Omental fat pad (tissue), 4 donors: ENCODE measurements around the gene MACROH2A2. TPM values are rescaled to one million over a fixed set of nuclear protein-coding genes. Genes with fewer than 3 reads are reported as not detected.
"Not testable (repeated sequence)": the region's sequence is repeated elsewhere in the genome, so short reads cannot be mapped to it uniquely, and the experiment has no call there.

Experiments used
- ATAC-seq: fragments of 150-250 bp; one replicate; pipeline ENCODE4 v1.9.1; 2016; ENCODE audit warnings: mild to moderate bottlenecking, moderate library complexity; ENCODE audit not compliant: low FRiP score
- DNase-seq: peaks from one replicate; pipeline ENCODE4 v3.0.0-alpha.2; 2019; ENCODE audit warnings: low spot score
- total RNA-seq, 4 donors: library from RNA; depleted of rRNA; stranded (reverse); fragments of >200 nt; gene quantifications; one replicate each; pipeline ENCODE4 v1.1.0, GENCODE V29; 2016
- TF ChIP-seq, protein P1 (sequence below), 3 donors: fragments of 450-650 bp; IDR thresholded peaks; one replicate each; pipeline ENCODE4 v1.5.1; 2016 to 2017; ENCODE audit warnings: antibody characterized with exemption in 3 of 3, mild to moderate bottlenecking in 3 of 3, moderate library complexity in 2 of 3

MACROH2A2 gene
- total RNA-seq, 4 donors from 2014 or later: 4.1 to 6.0 (median 5.2) TPM

DNA sequence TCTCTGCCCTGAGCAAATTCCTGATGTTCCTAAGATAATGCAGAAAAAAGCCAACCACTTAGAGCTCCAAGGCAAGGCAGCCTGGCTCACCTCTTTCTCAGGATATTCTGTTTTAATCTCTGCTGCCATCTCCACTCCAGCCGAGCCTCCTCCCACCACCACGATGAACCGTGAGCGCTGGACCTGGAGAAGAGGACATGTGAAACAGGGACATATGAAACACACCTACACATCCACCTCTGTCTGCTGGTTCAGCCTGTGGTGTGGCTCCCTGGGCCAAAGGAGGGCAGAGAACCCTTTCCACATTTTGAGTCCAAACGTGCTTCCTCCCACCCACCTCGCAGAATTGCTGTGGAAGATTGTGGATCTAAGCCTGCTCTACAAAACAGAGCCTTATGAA is 67.8 kb downstream of the MACROH2A2 start:
- TF ChIP-seq, protein P1, sequence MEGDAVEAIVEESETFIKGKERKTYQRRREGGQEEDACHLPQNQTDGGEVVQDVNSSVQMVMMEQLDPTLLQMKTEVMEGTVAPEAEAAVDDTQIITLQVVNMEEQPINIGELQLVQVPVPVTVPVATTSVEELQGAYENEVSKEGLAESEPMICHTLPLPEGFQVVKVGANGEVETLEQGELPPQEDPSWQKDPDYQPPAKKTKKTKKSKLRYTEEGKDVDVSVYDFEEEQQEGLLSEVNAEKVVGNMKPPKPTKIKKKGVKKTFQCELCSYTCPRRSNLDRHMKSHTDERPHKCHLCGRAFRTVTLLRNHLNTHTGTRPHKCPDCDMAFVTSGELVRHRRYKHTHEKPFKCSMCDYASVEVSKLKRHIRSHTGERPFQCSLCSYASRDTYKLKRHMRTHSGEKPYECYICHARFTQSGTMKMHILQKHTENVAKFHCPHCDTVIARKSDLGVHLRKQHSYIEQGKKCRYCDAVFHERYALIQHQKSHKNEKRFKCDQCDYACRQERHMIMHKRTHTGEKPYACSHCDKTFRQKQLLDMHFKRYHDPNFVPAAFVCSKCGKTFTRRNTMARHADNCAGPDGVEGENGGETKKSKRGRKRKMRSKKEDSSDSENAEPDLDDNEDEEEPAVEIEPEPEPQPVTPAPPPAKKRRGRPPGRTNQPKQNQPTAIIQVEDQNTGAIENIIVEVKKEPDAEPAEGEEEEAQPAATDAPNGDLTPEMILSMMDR (IDR thresholded peaks at IDR 0.05): no peak
- ATAC-seq (no peak), DNase-seq (no peak)

DNA sequence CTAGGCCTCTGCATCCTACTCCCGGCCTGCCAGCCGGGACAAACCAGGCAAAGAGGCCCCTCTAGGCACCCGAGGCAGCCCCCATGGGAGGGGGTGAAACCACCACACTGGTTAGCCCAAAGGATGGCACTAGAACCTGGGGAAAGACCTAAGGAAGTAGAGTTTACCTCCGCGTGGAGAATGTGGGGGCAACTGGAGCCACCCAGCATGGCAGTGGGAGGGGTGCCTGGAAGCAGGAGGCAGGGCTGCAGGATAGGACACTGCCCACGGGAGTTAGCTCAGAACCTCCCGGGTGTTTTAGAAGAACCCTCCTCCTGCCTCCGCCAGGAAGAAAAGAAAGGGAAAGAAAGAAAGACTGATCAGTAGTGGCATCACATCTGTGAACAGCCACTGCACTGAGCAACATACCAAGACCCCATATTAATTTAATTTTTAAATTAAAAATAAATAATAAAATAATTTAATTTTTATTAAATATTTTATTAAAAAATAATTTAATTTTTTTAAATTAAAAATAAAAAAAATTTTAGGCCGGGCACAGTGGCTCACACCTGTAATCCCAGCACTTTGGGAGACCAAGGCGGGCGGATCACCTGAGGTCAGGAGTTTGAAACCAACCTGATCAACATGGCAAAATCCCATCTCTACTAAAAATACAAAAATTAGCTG is 68.8 kb downstream of the MACROH2A2 start:
- no peak for DNase-seq
- ATAC-seq: no peak
- TF ChIP-seq, protein P1 (IDR thresholded peaks at IDR 0.05): no peak

DNA sequence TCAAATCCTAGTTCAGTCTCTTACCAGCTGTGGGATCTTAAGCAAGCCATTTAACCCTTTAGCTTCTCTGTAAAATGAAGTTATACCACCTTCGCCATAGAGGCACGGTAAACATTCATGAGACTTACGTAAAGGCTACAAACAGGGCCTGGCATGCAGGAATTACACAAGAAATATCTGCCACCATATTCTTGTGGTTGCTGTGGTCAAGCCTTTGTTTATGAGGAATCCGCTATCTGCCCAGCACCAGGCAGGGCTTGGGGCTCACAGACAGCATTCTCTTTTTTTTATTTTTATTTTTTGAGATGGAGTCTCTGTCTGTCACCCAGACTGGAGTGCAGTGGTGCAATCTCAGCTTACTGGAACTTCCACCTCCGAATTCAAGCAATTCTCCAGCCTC is 70.1 kb downstream of the MACROH2A2 start:
- ATAC-seq (no peak), DNase-seq (no peak)
- TF ChIP-seq, protein P1 (IDR thresholded peaks at IDR 0.05): no peak

DNA sequence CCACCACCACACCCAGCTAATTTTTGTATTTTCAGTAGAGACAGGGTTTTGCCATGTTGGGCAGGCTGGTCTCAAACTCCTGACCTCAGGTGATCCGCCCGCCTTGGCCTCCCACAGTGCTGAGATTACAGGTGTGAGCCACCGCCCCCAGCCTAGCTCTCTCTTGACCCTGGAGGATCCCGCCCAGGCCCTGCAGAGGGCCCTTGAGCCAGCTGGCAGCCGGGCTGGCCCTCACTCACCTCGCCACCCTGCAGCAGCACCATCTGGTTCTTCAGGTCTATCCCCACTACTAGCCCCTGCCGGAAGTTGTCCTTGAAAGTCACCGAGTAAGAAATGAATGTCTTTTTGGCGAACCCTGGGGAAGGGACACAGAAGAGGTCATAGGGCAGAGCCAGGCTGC is 70.5 kb downstream of the MACROH2A2 start:
- not testable (repeated sequence) for DNase-seq, ATAC-seq

DNA sequence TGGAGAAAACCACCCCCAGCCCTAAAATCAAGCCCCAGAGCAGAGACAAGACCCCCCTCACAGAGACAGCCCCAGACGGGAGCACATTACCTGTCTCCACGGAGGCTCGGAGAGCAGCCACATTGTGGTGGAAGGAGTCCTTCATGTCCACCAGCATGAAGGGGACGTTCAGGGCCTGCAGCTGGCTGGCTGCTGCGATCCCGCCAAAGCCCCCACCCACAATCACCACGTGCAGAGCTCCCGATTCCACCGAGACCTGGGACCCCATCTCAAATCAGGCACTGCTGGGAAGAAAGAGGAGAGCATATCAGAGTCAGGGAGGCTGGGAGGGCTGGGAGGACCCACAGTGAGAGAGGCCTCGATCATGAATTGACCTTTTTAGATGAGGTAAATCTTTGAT is 71.2 kb downstream of the MACROH2A2 start:
- ATAC-seq (no peak), DNase-seq (no peak)
- TF ChIP-seq, protein P1 (IDR thresholded peaks at IDR 0.05): no peak

DNA sequence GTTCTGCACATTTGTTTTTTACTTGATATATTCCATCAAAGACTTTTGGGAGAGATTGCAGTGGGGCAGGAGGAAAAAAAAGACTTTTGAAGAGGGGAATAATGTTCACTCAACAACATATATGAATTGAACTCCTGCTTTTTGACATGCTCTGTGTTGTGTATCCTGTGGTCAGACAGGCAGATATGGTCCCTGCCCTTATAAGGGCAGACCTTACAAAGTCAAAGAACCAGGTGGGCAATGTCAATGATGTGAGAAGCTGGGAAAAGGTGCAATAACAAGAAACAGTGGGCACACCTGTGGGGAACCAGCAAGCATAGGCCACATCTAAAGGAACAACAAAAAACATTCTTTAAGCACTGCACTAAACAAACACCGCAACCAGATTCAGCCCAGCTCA is 71.8 kb downstream of the MACROH2A2 start:
- ATAC-seq: no peak
- TF ChIP-seq, protein P1 (IDR thresholded peaks at IDR 0.05): no peak
- DNase-seq: no peak

DNA sequence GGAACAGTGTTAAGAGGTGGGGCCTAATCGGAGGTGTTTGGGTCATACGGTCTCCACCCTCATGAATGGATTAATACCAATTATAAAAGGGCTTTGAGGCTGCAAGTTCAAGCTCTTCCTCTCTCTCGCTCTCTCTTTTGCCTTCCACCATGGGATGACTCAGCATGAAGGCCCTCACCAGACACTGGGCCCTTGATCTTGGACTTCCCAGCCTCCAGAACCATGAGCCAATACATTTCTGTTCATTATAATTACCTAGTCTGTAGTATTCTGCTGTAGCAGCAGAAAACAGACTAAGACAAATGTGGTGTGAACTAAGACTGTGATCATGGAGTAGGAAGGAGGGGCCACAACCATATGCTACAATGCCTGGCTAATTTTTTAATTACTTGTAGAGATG is 72.3 kb downstream of the MACROH2A2 start:
- ATAC-seq (no peak), DNase-seq (no peak)
- TF ChIP-seq, protein P1 (IDR thresholded peaks at IDR 0.05): no peak
